ENCODE measurements around the gene DEGS2. TPM values are rescaled to one million over a fixed set of nuclear protein-coding genes. Genes with fewer than 3 reads are reported as not detected.

The DEGS2 gene
- total RNA-seq, 5 donors from 2014 or later (not counting 1 experiment from before 2014, with no cell fraction given), result 0.19 to 0.79 (median 0.49) TPM; not detected in 1

- WGBS (ENCODE audit: insufficient coverage), result 87% methylated on average over 11 of the region's 16 CpGs
- Histone ChIP-seq H3K27ac (ENCODE audit: low read length) (peak overlapping the region; percentile 7), H3K9me3 (no peaks in the 10 kb centered on the region), H3K27me3 (replicated peaks in 1 of 2; ENCODE audit: control insufficient read depth in 2 of 2, extremely low read depth in 1 of 2, insufficient read depth in 2 of 2, low read length in 1 of 2) (no peaks in the 10 kb centered on the region), H3K36me3 (ENCODE audit: control insufficient read depth in 2 of 2, extremely low read depth in 1 of 2, insufficient read depth in 1 of 2, low read length in 1 of 2) (peaks cover 54 to 93% of the 10 kb centered on the region in 2 donors), H3K4me1 (ENCODE audit: control insufficient read depth in 1 of 2, extremely low read depth in 1 of 2, insufficient read depth in 2 of 2, low read length in 2 of 2) (peaks cover 0 to 53% of the 10 kb centered on the region in 2 experiments), H3K4me3 (ENCODE audit: control insufficient read depth in 1 of 2, extremely low read depth in 1 of 2, low read length in 1 of 2) (no peak overlapping the region)
- no peaks in the 10 kb centered on the region for H3K9me3 Mint-ChIP-seq
- H3K36me3 Mint-ChIP-seq, result peaks cover 47% of the 10 kb centered on the region
- no peak overlapping the region for H3K27ac Mint-ChIP-seq
- H3K27me3 Mint-ChIP-seq, result no peaks in the 10 kb centered on the region
- CTCF ChIA-PET, result no interaction called here
- peaks cover 0 to 25% (median 16%) of the 10 kb centered on the region in 3 donors for H3K4me1 Mint-ChIP-seq
- no peak overlapping the region for H3K4me3 Mint-ChIP-seq
- POLR2A ChIA-PET, result no interaction called here
- no peak for DNase-seq
- ATAC-seq (replicated peaks in 1 of 4), result no peak
Observed at GRCh38 chr14:100140452-100141078, 18.9 kb downstream of the DEGS2 start.

GRCh38 chr14:100138955-100139354, 20.5 kb downstream of the DEGS2 start:
- Mint-ChIP-seq H3K27me3 (no peaks in the 10 kb centered on the region), H3K9me3 (no peaks in the 10 kb centered on the region), H3K4me1 (peaks cover 0 to 24% (median 16%) of the 10 kb centered on the region in 3 donors), H3K4me3 (no peak overlapping the region), H3K36me3 (peaks cover 62% of the 10 kb centered on the region), H3K27ac (peak overlapping the region; percentile 19 to 53)
- Histone ChIP-seq H3K36me3 (ENCODE audit: control insufficient read depth in 2 of 2, extremely low read depth in 1 of 2, insufficient read depth in 1 of 2, low read length in 1 of 2) (peaks cover 58 to 100% of the 10 kb centered on the region in 2 donors), H3K27me3 (replicated peaks in 1 of 2; ENCODE audit: control insufficient read depth in 2 of 2, extremely low read depth in 1 of 2, insufficient read depth in 2 of 2, low read length in 1 of 2) (no peaks in the 10 kb centered on the region), H3K4me3 (ENCODE audit: control insufficient read depth in 1 of 2, extremely low read depth in 1 of 2, low read length in 1 of 2) (no peak overlapping the region), H3K4me1 (ENCODE audit: control insufficient read depth in 1 of 2, extremely low read depth in 1 of 2, insufficient read depth in 2 of 2, low read length in 2 of 2) (peaks cover 0 to 40% of the 10 kb centered on the region in 2 experiments), H3K27ac (ENCODE audit: low read length) (no peak overlapping the region), H3K9me3 (no peaks in the 10 kb centered on the region)
- ChIA-PET CTCF (no interaction called here), POLR2A (no interaction called here)
- DNase-seq, result no peak
- ATAC-seq (replicated peaks in 1 of 4), result no peak
- WGBS (ENCODE audit: insufficient coverage), result over 99% methylated on average over 11 of the region's 13 CpGs

- Mint-ChIP-seq H3K4me3 (no peak overlapping the region), H3K4me1 (peaks cover 0 to 24% (median 13%) of the 10 kb centered on the region in 3 donors), H3K27me3 (no peaks in the 10 kb centered on the region), H3K36me3 (peaks cover 66% of the 10 kb centered on the region), H3K9me3 (no peaks in the 10 kb centered on the region), H3K27ac (peak overlapping the region; percentile 15 to 34)
- POLR2A ChIA-PET, result no interaction called here
- H3K4me3 ChIP-seq (ENCODE audit: control insufficient read depth in 1 of 2, extremely low read depth in 1 of 2, low read length in 1 of 2), result no peak overlapping the region
- CTCF ChIA-PET, result no interaction called here
- H3K27me3 ChIP-seq (replicated peaks in 1 of 2; ENCODE audit: control insufficient read depth in 2 of 2, extremely low read depth in 1 of 2, insufficient read depth in 2 of 2, low read length in 1 of 2), result no peaks in the 10 kb centered on the region
- WGBS (ENCODE audit: insufficient coverage), result 25% methylated on average over 2 of the region's 8 CpGs
- H3K4me1 ChIP-seq (ENCODE audit: control insufficient read depth in 1 of 2, extremely low read depth in 1 of 2, insufficient read depth in 2 of 2, low read length in 2 of 2), result peaks cover 0 to 34% of the 10 kb centered on the region in 2 experiments
- ATAC-seq (replicated peaks in 1 of 4) (no peak), DNase-seq (no peak)
- no peak overlapping the region for H3K27ac ChIP-seq (ENCODE audit: low read length)
- H3K9me3 ChIP-seq, result no peaks in the 10 kb centered on the region
- peaks cover 53 to 98% of the 10 kb centered on the region in 2 donors for H3K36me3 ChIP-seq (ENCODE audit: control insufficient read depth in 2 of 2, extremely low read depth in 1 of 2, insufficient read depth in 1 of 2, low read length in 1 of 2)
Observed at GRCh38 chr14:100138082-100138787, 21.2 kb downstream of the DEGS2 start.

GRCh38 chr14:100137173-100137572, 22.3 kb downstream of the DEGS2 start:
- Histone ChIP-seq H3K36me3 (ENCODE audit: control insufficient read depth in 2 of 2, extremely low read depth in 1 of 2, insufficient read depth in 1 of 2, low read length in 1 of 2) (peaks cover 52 to 98% of the 10 kb centered on the region in 2 donors), H3K4me1 (ENCODE audit: control insufficient read depth in 1 of 2, extremely low read depth in 1 of 2, insufficient read depth in 2 of 2, low read length in 2 of 2) (peaks cover 0 to 26% of the 10 kb centered on the region in 2 experiments), H3K27me3 (replicated peaks in 1 of 2; ENCODE audit: control insufficient read depth in 2 of 2, extremely low read depth in 1 of 2, insufficient read depth in 2 of 2, low read length in 1 of 2) (no peaks in the 10 kb centered on the region), H3K9me3 (no peaks in the 10 kb centered on the region), H3K27ac (ENCODE audit: low read length) (no peak overlapping the region), H3K4me3 (ENCODE audit: control insufficient read depth in 1 of 2, extremely low read depth in 1 of 2, low read length in 1 of 2) (no peak overlapping the region)
- peak overlapping the region in 1 of 2 donors; percentile 34 for H3K27ac Mint-ChIP-seq
- ATAC-seq (replicated peaks in 1 of 4) (no peak), DNase-seq (no peak)
- H3K4me1 Mint-ChIP-seq, result peaks cover 0 to 22% (median 12%) of the 10 kb centered on the region in 3 donors
- no peak overlapping the region for H3K4me3 Mint-ChIP-seq
- H3K36me3 Mint-ChIP-seq, result peaks cover 73% of the 10 kb centered on the region
- no peaks in the 10 kb centered on the region for H3K9me3 Mint-ChIP-seq
- H3K27me3 Mint-ChIP-seq, result no peaks in the 10 kb centered on the region
- 87% methylated on average over 8 of the region's 8 CpGs for WGBS (ENCODE audit: insufficient coverage)
- POLR2A ChIA-PET, result no interaction called here
- CTCF ChIA-PET, result no interaction called here

- H3K4me1 ChIP-seq (ENCODE audit: control insufficient read depth in 1 of 2, extremely low read depth in 1 of 2, insufficient read depth in 2 of 2, low read length in 2 of 2), result peaks cover 0 to 13% of the 10 kb centered on the region in 2 experiments
- H3K27me3 ChIP-seq (replicated peaks in 1 of 2; ENCODE audit: control insufficient read depth in 2 of 2, extremely low read depth in 1 of 2, insufficient read depth in 2 of 2, low read length in 1 of 2), result no peaks in the 10 kb centered on the region
- peak overlapping the region in 1 of 2 donors; percentile 68 for H3K27ac Mint-ChIP-seq
- ChIA-PET CTCF (no interaction called here), POLR2A (no interaction called here)
- no peaks in the 10 kb centered on the region for H3K9me3 Mint-ChIP-seq
- no peak overlapping the region for H3K27ac ChIP-seq (ENCODE audit: low read length)
- no CpG with 5 or more reads among the region's 5 CpGs for WGBS (ENCODE audit: insufficient coverage)
- H3K4me3 ChIP-seq (ENCODE audit: control insufficient read depth in 1 of 2, extremely low read depth in 1 of 2, low read length in 1 of 2), result no peak overlapping the region
- H3K4me3 Mint-ChIP-seq, result no peak overlapping the region
- no peaks in the 10 kb centered on the region for H3K27me3 Mint-ChIP-seq
- DNase-seq, result no peak
- peaks cover 41 to 98% of the 10 kb centered on the region in 2 donors for H3K36me3 ChIP-seq (ENCODE audit: control insufficient read depth in 2 of 2, extremely low read depth in 1 of 2, insufficient read depth in 1 of 2, low read length in 1 of 2)
- ATAC-seq (replicated peaks in 1 of 4), result no peak
- no peaks in the 10 kb centered on the region for H3K9me3 ChIP-seq
- H3K4me1 Mint-ChIP-seq, result peaks cover 2 to 16% (median 6%) of the 10 kb centered on the region in 3 donors
- H3K36me3 Mint-ChIP-seq, result peaks cover 77% of the 10 kb centered on the region
Observed at GRCh38 chr14:100135784-100136183, 23.7 kb downstream of the DEGS2 start.

- H3K9me3 ChIP-seq, result no peaks in the 10 kb centered on the region
- ATAC-seq (replicated peaks in 1 of 4) (no peak), DNase-seq (no peak)
- peak overlapping the region in 1 of 2 donors; percentile 31 for H3K27ac Mint-ChIP-seq
- H3K27me3 ChIP-seq (replicated peaks in 1 of 2; ENCODE audit: control insufficient read depth in 2 of 2, extremely low read depth in 1 of 2, insufficient read depth in 2 of 2, low read length in 1 of 2), result no peaks in the 10 kb centered on the region
- peaks cover 78% of the 10 kb centered on the region for H3K36me3 Mint-ChIP-seq
- no peak overlapping the region for H3K4me3 Mint-ChIP-seq
- H3K4me3 ChIP-seq (ENCODE audit: control insufficient read depth in 1 of 2, extremely low read depth in 1 of 2, low read length in 1 of 2), result no peak overlapping the region
- peaks cover 39 to 98% of the 10 kb centered on the region in 2 donors for H3K36me3 ChIP-seq (ENCODE audit: control insufficient read depth in 2 of 2, extremely low read depth in 1 of 2, insufficient read depth in 1 of 2, low read length in 1 of 2)
- 82% methylated on average over 5 of the region's 9 CpGs for WGBS (ENCODE audit: insufficient coverage)
- no peaks in the 10 kb centered on the region for H3K9me3 Mint-ChIP-seq
- H3K27ac ChIP-seq (ENCODE audit: low read length), result no peak overlapping the region
- ChIA-PET CTCF (no interaction called here), POLR2A (no interaction called here)
- no peaks in the 10 kb centered on the region for H3K27me3 Mint-ChIP-seq
- H3K4me1 ChIP-seq (ENCODE audit: control insufficient read depth in 1 of 2, extremely low read depth in 1 of 2, insufficient read depth in 2 of 2, low read length in 2 of 2), result peaks cover 0 to 8% of the 10 kb centered on the region in 2 experiments
- H3K4me1 Mint-ChIP-seq, result peaks cover 5 to 12% (median 6%) of the 10 kb centered on the region in 3 donors
Observed at GRCh38 chr14:100135073-100135472, 24.4 kb downstream of the DEGS2 start.

Data from T-cell (primary cell).